ENCODE measurements around the gene FAM78A. TPM values are rescaled to one million over a fixed set of nuclear protein-coding genes. Genes with fewer than 3 reads are reported as not detected.
"Not testable (repeated sequence)": the region's sequence is repeated elsewhere in the genome, so short reads cannot be mapped to it uniquely, and the experiment has no call there.

The FAM78A gene
- total RNA-seq, 2 experiments from 2014 or later, result 86.5 to 88.7 TPM

DNA sequence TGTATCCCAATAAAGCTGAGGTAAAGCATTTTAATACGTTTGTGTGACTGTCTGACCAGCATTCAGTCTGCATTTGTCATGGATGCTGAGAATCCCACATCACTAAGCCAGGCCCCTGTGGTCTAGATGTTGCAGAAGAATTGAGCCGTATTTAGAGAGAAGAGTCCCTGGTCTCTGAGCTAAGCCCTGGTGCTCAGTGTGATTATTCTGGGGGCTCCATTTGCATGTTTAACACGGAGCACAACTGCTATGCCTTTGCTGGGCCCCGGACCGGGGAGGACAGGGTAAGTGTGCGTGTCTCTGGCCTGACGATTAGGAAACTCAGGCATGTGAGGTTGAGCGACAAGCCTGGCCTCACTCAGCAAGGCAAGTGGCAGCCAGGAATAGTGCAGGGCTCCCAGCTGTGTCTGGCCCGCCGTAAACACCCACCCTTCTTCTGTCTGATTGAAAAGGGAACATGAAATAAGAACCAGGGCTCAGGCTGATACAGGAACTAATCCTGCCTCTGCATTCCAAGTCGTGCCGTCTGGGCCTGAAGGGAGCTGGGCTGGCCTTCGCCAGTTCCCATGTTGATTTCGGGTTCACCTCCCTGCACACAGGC lies 22.3 kb downstream of the FAM78A start:
- Mint-ChIP-seq H3K9me3 (no peaks in the 10 kb centered on the region), H3K36me3 (ENCODE audit: low read depth) (peaks cover 15% of the 10 kb centered on the region), H3K4me1 (peaks cover 68% of the 10 kb centered on the region), H3K27ac (peak overlapping the region; percentile 98), H3K27me3 (no peaks in the 10 kb centered on the region), H3K4me3 (no peak overlapping the region)
- POLR2A ChIA-PET, result interaction anchor here (1.2 to 11.8 kb wide), 3 partner anchors 16 to 129 kb away, joined by 4 to 557 read pairs (median 18); partner anchors contain the start of genes FAM78A and NUP214
- CTCF ChIA-PET, result interaction anchor here (2.5 to 9.0 kb wide), 2 partner anchors 16 to 18 kb away, joined by 7 to 189 read pairs; partner anchors contain the start of gene FAM78A
- DNase-seq, result no peak

DNA sequence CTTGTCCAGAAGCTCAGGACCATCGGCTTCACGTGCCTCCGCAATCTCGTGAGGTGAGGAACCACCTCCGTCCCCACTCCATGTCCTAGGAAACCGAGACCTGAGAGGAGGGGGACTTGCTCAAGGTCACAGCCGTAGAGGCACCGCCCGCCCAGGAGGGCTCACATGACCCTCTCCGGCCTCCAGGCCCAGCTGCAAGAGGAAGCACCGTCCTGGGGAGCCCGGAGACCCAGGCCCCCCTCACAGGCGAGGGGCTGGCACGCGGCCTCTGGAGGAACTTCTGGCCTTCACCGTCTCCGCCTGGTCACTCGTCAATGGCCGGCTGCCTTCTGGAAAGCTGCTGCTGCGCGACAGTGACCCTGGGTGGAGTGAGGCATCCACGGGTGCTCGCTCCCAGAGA lies 24.2 kb downstream of the FAM78A start:
- peak overlapping the region; percentile 77 for H3K4me3 Mint-ChIP-seq
- H3K36me3 Mint-ChIP-seq (ENCODE audit: low read depth), result peaks cover 6% of the 10 kb centered on the region
- DNase-seq, result no peak
- peaks cover 57% of the 10 kb centered on the region for H3K4me1 Mint-ChIP-seq
- ChIA-PET POLR2A (interaction anchor here (0.8 to 11.8 kb wide), 16 partner anchors 9 to 146 kb away, joined by 3 to 557 read pairs (median 4); partner anchors contain the start of genes FAM78A and NUP214), CTCF (interaction anchor here (1.5 to 9.0 kb wide), 4 partner anchors 14 to 27 kb away, joined by 3 to 189 read pairs (median 8); partner anchors contain the start of gene FAM78A)
- no peaks in the 10 kb centered on the region for H3K9me3 Mint-ChIP-seq
- peak overlapping the region; percentile 98 for H3K27ac Mint-ChIP-seq
- H3K27me3 Mint-ChIP-seq, result no peaks in the 10 kb centered on the region

DNA sequence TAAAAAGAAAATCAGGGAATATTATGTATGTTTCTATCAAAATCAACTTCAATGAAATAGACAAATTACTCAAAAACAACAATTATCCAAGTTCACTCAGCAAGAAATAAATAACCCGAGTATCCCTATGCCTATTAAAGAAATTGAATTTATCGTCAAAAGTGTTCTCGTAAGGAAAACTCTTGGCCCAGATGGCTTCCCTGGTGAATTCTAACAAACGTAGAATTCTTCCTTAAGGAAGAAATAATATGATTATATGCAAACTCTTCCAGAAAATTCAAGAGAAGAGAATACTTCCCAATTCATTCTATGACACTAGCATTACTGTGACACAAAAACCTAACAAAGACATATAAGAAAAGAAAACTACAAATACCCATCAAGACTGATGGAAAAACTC lies 29.7 kb downstream of the FAM78A start:
- peaks cover 8% of the 10 kb centered on the region for H3K4me1 Mint-ChIP-seq
- CTCF ChIA-PET, result interaction anchor here (1.6 kb wide), 1 partner anchor 9 kb away, joined by 3 read pairs; no protein-coding TSS in a partner anchor
- H3K36me3 Mint-ChIP-seq (ENCODE audit: low read depth), result peaks cover 4% of the 10 kb centered on the region
- POLR2A ChIA-PET, result interaction anchor here (1.0 kb wide), 1 partner anchor 9 kb away, joined by 3 read pairs; no protein-coding TSS in a partner anchor
- no peak overlapping the region for H3K4me3 Mint-ChIP-seq
- H3K27me3 Mint-ChIP-seq, result no peaks in the 10 kb centered on the region
- no peak overlapping the region for H3K27ac Mint-ChIP-seq
- no peak for DNase-seq
- H3K9me3 Mint-ChIP-seq, result peaks cover 3% of the 10 kb centered on the region

DNA sequence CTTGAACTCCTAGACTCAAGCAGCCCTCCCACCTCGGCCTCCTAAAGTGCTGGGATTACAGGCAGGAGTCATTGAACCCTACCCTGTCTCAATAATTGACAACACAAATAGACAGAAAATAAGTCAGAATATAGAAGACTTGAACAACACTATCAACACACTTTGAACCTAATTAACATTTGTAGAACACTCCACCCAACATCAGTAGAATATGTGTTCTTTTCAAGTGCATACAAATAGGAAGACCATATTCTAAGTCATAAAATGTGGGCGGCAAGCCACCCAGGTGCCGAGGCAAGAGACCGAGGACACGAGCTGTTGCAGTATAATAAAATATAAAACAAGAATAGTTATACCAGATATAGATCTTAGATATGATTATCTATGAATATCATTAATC lies 32.0 kb downstream of the FAM78A start:
- CTCF ChIA-PET, result interaction anchor here (0.7 to 1.3 kb wide), 2 partner anchors 21 to 92 kb away, joined by 3 to 4 read pairs; no protein-coding TSS in a partner anchor
- H3K4me3 Mint-ChIP-seq; H3K9me3 Mint-ChIP-seq; H3K27ac Mint-ChIP-seq; POLR2A ChIA-PET; H3K36me3 Mint-ChIP-seq (ENCODE audit: low read depth); H3K4me1 Mint-ChIP-seq; DNase-seq; H3K27me3 Mint-ChIP-seq: not testable (repeated sequence)

DNA sequence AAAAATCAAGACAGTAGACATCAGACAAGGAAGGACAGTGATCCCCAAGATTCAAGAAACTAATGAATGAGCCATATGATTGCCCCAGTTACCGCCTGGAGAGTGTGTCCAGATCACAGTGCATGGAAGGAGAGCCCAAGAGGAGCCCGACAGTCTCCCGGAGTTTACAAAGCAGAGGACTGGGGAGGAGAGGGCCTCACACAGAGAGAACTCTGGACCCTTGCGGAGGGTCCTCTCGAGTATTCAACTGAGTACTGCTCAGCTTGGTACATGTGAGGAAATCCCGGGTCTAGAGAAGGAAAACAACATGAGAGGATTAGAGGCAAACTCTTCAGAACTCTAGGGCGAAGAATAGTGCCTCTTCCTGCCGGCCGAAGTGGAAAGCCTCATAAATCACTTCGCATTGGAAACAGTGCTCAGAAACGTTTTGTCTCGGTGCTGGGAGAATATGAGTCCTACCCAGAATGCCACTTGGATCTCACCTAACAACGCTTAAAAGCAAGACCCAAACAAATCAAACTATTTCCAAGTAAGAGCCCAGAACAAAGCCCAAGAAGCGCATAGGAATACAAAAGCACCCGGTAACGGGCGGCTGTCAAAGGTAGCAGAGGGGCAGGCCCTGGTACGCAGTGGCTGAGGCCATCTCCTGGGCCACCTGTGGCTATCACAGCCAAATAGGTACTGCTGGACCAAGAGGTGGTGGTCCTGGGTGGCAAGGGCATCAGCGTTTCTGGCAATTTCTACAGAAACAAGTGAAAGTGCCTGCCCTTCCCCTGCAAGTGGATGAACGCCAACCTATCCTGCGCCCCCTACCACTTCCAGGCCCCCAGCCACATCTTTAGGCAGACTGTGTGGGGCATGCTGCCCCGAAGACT lies 36.0 kb downstream of the FAM78A start:
- H3K4me3 Mint-ChIP-seq, result no peak overlapping the region
- H3K27me3 Mint-ChIP-seq, result no peaks in the 10 kb centered on the region
- H3K4me1 Mint-ChIP-seq, result peaks cover 29% of the 10 kb centered on the region
- H3K27ac Mint-ChIP-seq, result no peak overlapping the region
- ChIA-PET CTCF (interaction anchor here (0.6 kb wide), 1 partner anchor 595 kb away, joined by 3 read pairs; no protein-coding TSS in a partner anchor), POLR2A (interaction anchor here (8.7 kb wide), 1 partner anchor 32 kb away, joined by 101 read pairs; the partner anchor contains the start of gene FAM78A)
- peaks cover 3% of the 10 kb centered on the region for H3K9me3 Mint-ChIP-seq
- no peak for DNase-seq
- H3K36me3 Mint-ChIP-seq (ENCODE audit: low read depth), result peaks cover 17% of the 10 kb centered on the region

DNA sequence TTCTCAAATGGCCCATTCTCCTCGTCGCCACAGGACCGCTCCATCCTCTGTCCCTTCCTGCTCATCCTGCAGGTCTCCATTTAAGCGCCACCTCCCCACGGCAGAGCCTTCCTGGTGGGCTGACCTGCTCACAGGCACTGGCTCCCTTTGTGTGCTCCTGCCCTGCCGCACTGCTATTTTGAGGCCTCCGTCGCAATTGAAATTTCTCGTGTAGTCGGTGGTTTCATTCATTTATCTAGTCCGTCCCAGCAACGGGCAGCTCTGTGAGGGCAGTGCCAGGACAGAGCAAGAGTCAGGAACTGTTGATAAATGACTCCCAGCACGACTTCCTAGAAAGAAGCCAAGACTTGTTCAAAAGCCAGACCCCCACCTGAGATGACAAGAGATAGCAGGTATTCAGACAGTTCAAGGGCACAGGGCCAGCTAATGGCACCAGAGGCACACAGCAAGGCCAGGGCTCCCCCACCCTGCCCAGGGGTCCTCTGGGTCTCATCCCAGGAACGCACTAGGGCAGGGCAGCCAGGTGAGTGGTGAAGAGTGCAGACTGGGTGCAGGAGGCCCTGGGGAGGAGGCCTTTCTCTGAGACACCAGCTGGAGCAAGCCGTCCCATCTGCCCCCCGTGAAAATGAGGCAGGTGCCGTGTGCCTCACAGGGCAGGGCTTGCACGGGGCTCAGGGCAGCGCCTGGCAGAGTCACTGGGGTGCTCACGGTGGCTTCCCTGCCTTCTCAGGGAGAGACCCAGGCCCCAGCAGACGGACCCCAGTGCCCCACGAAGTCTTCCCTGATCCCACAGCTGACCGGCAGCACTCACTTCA lies 36.9 kb downstream of the FAM78A start:
- Mint-ChIP-seq H3K36me3 (ENCODE audit: low read depth) (peaks cover 26% of the 10 kb centered on the region), H3K27ac (peak overlapping the region; percentile 71), H3K4me1 (peaks cover 37% of the 10 kb centered on the region), H3K9me3 (peaks cover 3% of the 10 kb centered on the region), H3K27me3 (no peaks in the 10 kb centered on the region), H3K4me3 (no peak overlapping the region)
- DNase-seq, result no peak
- ChIA-PET POLR2A (interaction anchor here (2.3 to 8.7 kb wide), 3 partner anchors 13 to 33 kb away, joined by 25 to 101 read pairs (median 31); partner anchors contain the start of gene FAM78A), CTCF (interaction anchor here (1.7 kb wide), 1 partner anchor 13 kb away, joined by 7 read pairs; no protein-coding TSS in a partner anchor)

DNA sequence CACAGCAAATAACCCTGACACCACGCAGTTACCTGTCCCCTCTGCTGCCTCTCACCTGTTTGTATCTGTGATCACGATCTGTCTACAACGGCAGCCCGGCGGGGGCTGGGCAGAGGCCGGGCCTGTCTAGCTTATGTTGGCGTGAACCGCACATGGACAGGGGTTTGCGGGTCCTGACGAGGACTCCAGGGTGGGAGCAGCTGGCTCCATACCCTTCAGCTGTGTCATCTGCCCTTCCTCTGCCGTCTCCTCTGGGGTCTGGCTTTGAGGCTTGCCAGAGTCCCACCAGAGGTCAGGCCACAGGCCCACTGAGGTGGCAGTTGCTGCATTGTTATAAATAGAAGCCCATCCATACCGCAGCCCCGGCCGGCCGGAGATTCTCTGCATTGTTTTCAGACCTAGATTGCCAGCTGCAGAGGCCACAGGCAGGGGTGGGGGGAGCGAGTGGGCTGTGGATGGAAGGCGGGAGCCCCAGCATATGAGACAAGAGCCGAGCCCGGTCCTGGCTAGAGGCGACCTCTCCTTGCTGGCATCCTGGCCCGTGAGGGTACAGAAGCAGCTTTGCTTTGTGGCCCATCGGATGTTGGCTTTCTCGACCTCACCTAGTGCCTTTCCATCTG lies 37.8 kb downstream of the FAM78A start:
- Mint-ChIP-seq H3K9me3 (peaks cover 3% of the 10 kb centered on the region), H3K27me3 (no peaks in the 10 kb centered on the region), H3K27ac (peak overlapping the region; percentile 95), H3K4me1 (peaks cover 46% of the 10 kb centered on the region), H3K4me3 (peak overlapping the region; percentile 59), H3K36me3 (ENCODE audit: low read depth) (peaks cover 34% of the 10 kb centered on the region)
- POLR2A ChIA-PET, result interaction anchor here (0.7 to 8.7 kb wide), 8 partner anchors 8 to 40 kb away, joined by 3 to 101 read pairs (median 8); partner anchors contain the start of gene FAM78A
- DNase-seq, result no peak
- CTCF ChIA-PET, result interaction anchor here (0.8 to 1.7 kb wide), 7 partner anchors 8 to 111 kb away, joined by 3 to 7 read pairs (median 4); no protein-coding TSS in a partner anchor

DNA sequence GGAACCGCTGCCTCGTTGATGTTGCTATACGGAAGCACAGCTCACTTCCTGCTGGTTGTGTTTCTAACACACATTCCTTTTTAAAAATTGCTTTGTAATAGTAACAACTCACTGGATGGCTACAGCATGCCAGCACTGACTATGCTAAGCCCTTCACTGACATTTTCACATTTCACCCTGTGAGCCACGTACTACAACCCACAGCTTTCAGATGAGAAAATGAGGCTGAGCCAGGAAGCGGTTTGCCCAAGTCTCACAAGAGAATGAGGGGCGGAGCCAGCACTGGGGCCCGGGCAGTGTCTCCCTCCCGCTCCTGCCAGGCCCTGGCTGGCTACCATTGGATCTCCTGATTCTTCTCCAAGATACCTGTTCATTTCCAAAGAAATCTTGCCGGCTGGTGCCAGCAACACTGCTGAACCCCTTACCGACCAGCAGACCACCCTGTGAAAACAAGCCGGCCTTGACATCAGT lies 38.3 kb downstream of the FAM78A start:
- peak overlapping the region; percentile 95 for H3K27ac Mint-ChIP-seq
- CTCF ChIA-PET, result interaction anchor here (0.8 to 1.7 kb wide), 7 partner anchors 9 to 112 kb away, joined by 3 to 7 read pairs (median 4); no protein-coding TSS in a partner anchor
- POLR2A ChIA-PET, result interaction anchor here (0.7 to 8.7 kb wide), 11 partner anchors 8 to 265 kb away, joined by 3 to 101 read pairs (median 7); partner anchors contain the start of genes FAM78A and NUP214
- H3K36me3 Mint-ChIP-seq (ENCODE audit: low read depth), result peaks cover 35% of the 10 kb centered on the region
- H3K27me3 Mint-ChIP-seq, result no peaks in the 10 kb centered on the region
- peaks cover 2% of the 10 kb centered on the region for H3K9me3 Mint-ChIP-seq
- peak overlapping the region; percentile 59 for H3K4me3 Mint-ChIP-seq
- peak; percentile 91 for DNase-seq
- H3K4me1 Mint-ChIP-seq, result peaks cover 49% of the 10 kb centered on the region

DNA sequence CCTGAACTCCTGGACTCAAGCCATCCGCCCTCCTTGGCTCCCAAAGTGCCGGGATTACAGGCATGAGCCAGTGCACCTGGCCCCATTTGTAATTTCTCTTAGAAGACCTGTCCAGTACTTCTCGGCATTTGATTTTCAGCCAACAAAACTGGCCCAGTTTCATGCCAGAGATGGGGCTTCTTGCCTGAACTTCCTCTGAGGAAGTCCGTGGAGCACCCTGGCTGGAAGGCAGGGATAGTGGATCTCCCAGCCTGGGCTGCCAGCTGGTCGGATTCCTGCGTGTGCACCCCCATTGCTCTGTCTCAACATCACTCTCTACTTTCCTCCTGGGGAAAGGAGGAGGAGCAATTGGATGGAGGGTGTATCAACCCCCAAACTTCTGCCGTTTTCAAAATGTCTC lies 39.0 kb downstream of the FAM78A start:
- peaks cover 49% of the 10 kb centered on the region for H3K4me1 Mint-ChIP-seq
- peaks cover 35% of the 10 kb centered on the region for H3K36me3 Mint-ChIP-seq (ENCODE audit: low read depth)
- peak overlapping the region; percentile 95 for H3K27ac Mint-ChIP-seq
- H3K27me3 Mint-ChIP-seq, result no peaks in the 10 kb centered on the region
- no peak for DNase-seq
- POLR2A ChIA-PET, result interaction anchor here (0.7 to 8.7 kb wide), 11 partner anchors 12 to 266 kb away, joined by 3 to 101 read pairs (median 7); partner anchors contain the start of genes FAM78A and NUP214
- H3K4me3 Mint-ChIP-seq, result no peak overlapping the region
- CTCF ChIA-PET, result interaction anchor here (0.8 to 1.7 kb wide), 6 partner anchors 8 to 113 kb away, joined by 3 to 7 read pairs (median 4); no protein-coding TSS in a partner anchor
- H3K9me3 Mint-ChIP-seq, result no peaks in the 10 kb centered on the region

DNA sequence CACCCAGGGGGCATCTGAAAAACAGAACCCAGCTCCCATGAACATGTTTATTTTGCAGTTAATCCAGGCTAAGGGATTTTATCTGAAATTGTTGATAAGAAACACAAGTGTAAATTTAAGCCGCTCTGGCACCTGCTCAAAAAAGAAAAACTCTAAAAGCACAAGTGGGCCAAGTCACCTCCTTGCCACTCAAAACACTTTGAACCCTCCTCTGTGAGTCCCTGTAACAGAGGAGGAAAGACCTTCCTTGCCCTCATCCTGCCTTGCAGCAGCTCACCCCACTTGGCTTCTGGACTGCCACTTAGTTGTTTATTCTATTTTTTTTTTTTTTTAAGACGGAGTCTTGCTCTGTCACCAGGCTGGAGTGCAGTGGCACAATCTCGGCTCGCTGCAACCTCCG lies 39.5 kb downstream of the FAM78A start:
- Mint-ChIP-seq H3K27ac (peak overlapping the region; percentile 53), H3K36me3 (ENCODE audit: low read depth) (peaks cover 39% of the 10 kb centered on the region)
- CTCF ChIA-PET, result no interaction called here

DNA sequence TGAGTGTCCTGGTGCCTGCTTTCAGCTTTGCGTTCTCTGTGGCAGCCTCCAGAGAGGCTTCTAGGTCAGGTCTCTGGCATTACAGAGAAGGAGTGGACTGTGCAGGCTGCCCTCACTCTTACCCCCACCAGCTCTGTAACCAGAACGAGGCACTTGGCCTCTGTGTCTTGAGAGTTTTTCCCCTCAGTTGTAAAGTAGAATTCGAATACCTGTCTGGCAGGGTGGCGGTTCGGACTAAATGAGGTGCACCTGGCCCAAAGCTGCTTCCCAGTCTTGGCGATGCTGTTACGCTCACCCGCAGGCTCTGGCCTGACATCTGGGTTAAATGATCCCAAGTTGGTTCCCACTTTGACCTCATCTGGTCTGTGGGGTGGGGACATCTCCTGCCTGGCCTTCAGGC lies 40.1 kb downstream of the FAM78A start:
- peaks cover 49% of the 10 kb centered on the region for H3K4me1 Mint-ChIP-seq
- POLR2A ChIA-PET, result interaction anchor here (1.1 to 8.7 kb wide), 7 partner anchors 12 to 161 kb away, joined by 4 to 101 read pairs (median 7); partner anchors contain the start of gene FAM78A
- H3K9me3 Mint-ChIP-seq, result no peaks in the 10 kb centered on the region
- no peak overlapping the region for H3K4me3 Mint-ChIP-seq
- CTCF ChIA-PET, result interaction anchor here (1.4 kb wide), 1 partner anchor 101 kb away, joined by 3 read pairs; no protein-coding TSS in a partner anchor
- no peaks in the 10 kb centered on the region for H3K27me3 Mint-ChIP-seq
- peak overlapping the region; percentile 53 for H3K27ac Mint-ChIP-seq
- peaks cover 42% of the 10 kb centered on the region for H3K36me3 Mint-ChIP-seq (ENCODE audit: low read depth)
- no peak for DNase-seq

More for the DNA sequence above, 39.5 kb downstream of the FAM78A start:
- POLR2A ChIA-PET, result interaction anchor here (1.1 to 8.7 kb wide), 7 partner anchors 12 to 160 kb away, joined by 4 to 101 read pairs (median 7); partner anchors contain the start of genes FAM78A and NUP214
- no peak for DNase-seq
- Mint-ChIP-seq H3K27me3 (no peaks in the 10 kb centered on the region), H3K4me1 (peaks cover 49% of the 10 kb centered on the region), H3K9me3 (no peaks in the 10 kb centered on the region), H3K4me3 (no peak overlapping the region)
